ENCODE measurements around the gene ENAH.
"Not testable (repeated sequence)": the region's sequence is repeated elsewhere in the genome, so short reads cannot be mapped to it uniquely, and the experiment has no call there.

ENAH gene

DNA sequence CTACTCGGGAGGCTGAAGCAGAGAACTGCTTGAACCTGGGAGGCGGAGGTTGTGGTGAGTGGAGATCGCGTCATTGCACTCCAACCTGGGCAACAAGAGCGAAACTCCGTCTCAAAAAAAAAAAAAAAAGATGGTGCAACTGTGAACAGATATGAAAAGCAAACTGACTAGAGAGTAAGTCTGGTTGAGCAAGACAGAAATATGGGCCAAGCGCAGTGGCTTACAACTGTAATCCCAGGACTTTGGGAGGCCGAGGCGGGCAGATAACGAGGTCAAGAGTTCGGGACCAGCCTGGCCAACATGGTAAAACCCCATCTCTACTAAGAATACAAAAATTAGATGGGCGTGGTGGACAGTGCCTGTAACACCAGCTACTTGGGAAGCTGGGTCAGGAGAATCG is 24.1 kb downstream of the ENAH start:
- not testable (repeated sequence) for H2AFZ ChIP-seq (ENCODE audit: low read depth, low read length); H3K9me3 ChIP-seq (ENCODE audit: low read length); H3K27me3 ChIP-seq (ENCODE audit: insufficient read depth, low read length); H3K4me3 ChIP-seq (ENCODE audit: low read length); H3K4me1 ChIP-seq (ENCODE audit: insufficient read depth, low read length)
- H3K36me3 ChIP-seq (ENCODE audit: insufficient read depth, low read length), result peaks cover 12% of the 10 kb centered on the region

DNA sequence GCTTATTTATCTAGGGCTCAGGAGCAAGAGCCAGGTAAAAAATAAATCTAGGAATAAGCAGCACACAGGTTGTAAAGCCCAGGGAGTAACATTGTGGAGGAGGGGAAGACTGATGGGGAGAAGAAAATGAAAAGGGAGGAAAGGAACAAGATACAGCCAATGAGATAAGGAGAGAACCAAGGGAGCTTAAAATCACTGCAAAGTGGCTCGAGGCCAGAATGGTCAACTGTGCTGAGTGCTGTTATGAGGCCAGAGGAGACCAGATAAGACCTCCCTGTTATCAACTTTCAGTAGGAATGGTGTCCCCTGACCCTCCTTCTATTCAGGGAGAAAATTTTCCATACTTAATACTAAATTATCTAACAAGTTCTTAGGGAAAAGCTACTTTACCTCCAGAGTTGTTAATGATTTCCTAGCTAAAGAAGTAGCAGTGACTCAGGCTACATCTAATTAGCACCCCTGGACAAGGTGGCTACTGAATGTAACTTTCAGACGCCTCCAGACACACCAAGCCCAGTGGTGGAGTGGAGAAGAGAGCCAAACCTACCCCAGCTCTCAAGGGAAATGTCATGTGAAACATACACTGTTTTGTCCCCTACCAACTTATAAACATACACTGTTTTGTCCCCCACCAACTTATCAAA is 25.5 kb downstream of the ENAH start:
- H3K9me3 ChIP-seq (ENCODE audit: low read length), result peaks cover 3% of the 10 kb centered on the region
- peaks cover 12% of the 10 kb centered on the region for H3K36me3 ChIP-seq (ENCODE audit: insufficient read depth, low read length)
- no peaks in the 10 kb centered on the region for H3K27me3 ChIP-seq (ENCODE audit: insufficient read depth, low read length)
- peaks cover 6% of the 10 kb centered on the region for H3K4me1 ChIP-seq (ENCODE audit: insufficient read depth, low read length)
- no peak overlapping the region for H3K4me3 ChIP-seq (ENCODE audit: low read length)
- no peak overlapping the region for H2AFZ ChIP-seq (ENCODE audit: low read depth, low read length)

DNA sequence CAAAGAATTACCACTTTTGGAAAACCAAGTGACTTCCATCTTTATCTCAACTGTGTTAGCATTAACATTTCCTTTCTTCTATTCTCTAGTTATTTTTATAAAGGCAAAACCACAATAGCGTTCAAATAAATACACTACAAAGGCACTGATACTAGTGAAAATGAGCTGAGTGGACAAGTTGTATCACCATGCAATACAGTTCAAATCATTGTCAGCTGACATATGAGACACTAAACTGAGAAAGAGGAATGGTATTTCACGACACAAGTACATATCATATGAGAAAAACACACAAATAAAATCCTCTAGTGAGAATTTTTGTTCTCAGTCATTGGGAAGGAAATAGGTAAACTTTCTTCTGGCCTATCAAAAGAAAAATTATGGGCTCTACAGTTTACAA is 26.2 kb downstream of the ENAH start:
- H3K4me1 ChIP-seq (ENCODE audit: insufficient read depth, low read length), result peaks cover 6% of the 10 kb centered on the region
- no peak overlapping the region for H2AFZ ChIP-seq (ENCODE audit: low read depth, low read length)
- no peak overlapping the region for H3K4me3 ChIP-seq (ENCODE audit: low read length)
- peaks cover 13% of the 10 kb centered on the region for H3K36me3 ChIP-seq (ENCODE audit: insufficient read depth, low read length)
- no peaks in the 10 kb centered on the region for H3K27me3 ChIP-seq (ENCODE audit: insufficient read depth, low read length)
- peaks cover 5% of the 10 kb centered on the region for H3K9me3 ChIP-seq (ENCODE audit: low read length)

DNA sequence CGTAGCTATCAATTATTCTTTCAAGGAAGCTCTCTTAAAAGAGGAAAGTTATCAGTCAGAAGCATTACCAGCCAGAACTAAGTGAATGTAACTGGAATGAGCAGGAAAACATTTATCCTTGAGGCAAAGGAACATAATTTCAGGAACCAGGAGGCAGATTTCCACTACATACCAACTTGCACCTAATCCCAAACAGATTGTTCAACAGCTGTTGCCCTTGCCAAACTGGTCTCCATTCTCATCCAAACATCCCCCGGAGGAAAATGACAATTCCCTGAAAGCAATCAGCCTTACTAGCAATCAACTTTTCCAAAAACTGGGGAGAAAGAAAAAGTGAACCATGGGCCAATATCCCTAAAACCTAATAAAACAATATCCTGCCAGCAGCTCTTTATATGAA is 35.0 kb downstream of the ENAH start:
- Histone ChIP-seq H3K36me3 (ENCODE audit: insufficient read depth, low read length) (peaks cover 9% of the 10 kb centered on the region), H3K27me3 (ENCODE audit: insufficient read depth, low read length) (no peaks in the 10 kb centered on the region), H3K4me1 (ENCODE audit: insufficient read depth, low read length) (no peaks in the 10 kb centered on the region), H2AFZ (ENCODE audit: low read depth, low read length) (no peak overlapping the region), H3K9me3 (ENCODE audit: low read length) (peaks cover 8% of the 10 kb centered on the region), H3K4me3 (ENCODE audit: low read length) (no peak overlapping the region)

- H2AFZ ChIP-seq (ENCODE audit: low read depth, low read length), result no peak overlapping the region
- peaks cover 8% of the 10 kb centered on the region for H3K9me3 ChIP-seq (ENCODE audit: low read length)
- H3K4me1 ChIP-seq (ENCODE audit: insufficient read depth, low read length), result no peaks in the 10 kb centered on the region
- no peak overlapping the region for H3K4me3 ChIP-seq (ENCODE audit: low read length)
- no peaks in the 10 kb centered on the region for H3K27me3 ChIP-seq (ENCODE audit: insufficient read depth, low read length)
- H3K36me3 ChIP-seq (ENCODE audit: insufficient read depth, low read length), result peaks cover 6% of the 10 kb centered on the region
Measured at GRCh38 chr1:225617479-225617878, 35.4 kb downstream of the ENAH start.

DNA sequence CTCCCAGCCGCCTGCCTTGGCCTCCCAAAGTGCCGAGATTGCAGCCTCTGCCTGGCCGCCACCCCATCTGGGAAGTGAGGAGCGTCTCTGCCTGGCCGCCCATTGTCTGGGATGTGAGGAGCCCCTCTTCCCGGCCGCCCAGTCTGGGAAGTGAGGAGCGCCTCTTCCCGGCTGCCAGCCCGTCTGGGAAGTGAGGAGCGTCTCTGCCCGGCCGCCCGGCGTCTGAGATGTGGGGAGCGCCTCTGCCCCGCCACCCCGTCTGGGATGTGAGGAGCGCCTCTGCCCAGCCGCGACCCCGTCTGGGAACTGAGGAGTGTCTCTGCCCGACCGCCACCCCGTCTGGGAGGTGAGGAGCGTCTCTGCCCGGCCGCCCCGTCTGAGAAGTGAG is 37.5 kb downstream of the ENAH start:
- H3K9me3 ChIP-seq (ENCODE audit: low read length); H3K27me3 ChIP-seq (ENCODE audit: insufficient read depth, low read length); H2AFZ ChIP-seq (ENCODE audit: low read depth, low read length); H3K4me3 ChIP-seq (ENCODE audit: low read length); H3K36me3 ChIP-seq (ENCODE audit: insufficient read depth, low read length); H3K4me1 ChIP-seq (ENCODE audit: insufficient read depth, low read length): not testable (repeated sequence)

DNA sequence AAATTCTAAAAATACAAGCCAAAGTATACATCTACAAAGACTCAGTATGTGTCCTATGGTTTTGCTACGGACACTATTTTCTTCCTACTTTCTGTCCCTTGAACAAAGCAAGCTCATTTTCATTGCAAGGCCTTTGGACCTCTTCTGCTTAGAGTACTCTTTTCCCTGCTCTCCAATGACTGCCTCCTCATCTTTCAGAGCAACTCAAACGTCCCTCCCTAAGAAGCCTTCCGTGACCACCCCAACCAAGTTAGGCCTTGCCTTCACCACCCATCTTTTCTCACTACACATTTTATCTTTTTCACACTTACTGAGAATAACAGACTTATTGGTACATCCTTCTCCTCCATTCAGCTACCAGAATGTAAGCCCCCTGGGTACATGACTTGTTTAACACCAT is 39.9 kb downstream of the ENAH start:
- Histone ChIP-seq H3K36me3 (ENCODE audit: insufficient read depth, low read length) (peaks cover 3% of the 10 kb centered on the region), H3K4me3 (ENCODE audit: low read length) (no peak overlapping the region), H2AFZ (ENCODE audit: low read depth, low read length) (no peak overlapping the region), H3K4me1 (ENCODE audit: insufficient read depth, low read length) (no peaks in the 10 kb centered on the region), H3K27me3 (ENCODE audit: insufficient read depth, low read length) (no peaks in the 10 kb centered on the region), H3K9me3 (ENCODE audit: low read length) (peaks cover 2% of the 10 kb centered on the region)

GRCh38 chr1:225612287-225612686 is 40.6 kb downstream of the ENAH start:
- Histone ChIP-seq H3K4me1 (ENCODE audit: insufficient read depth, low read length) (no peaks in the 10 kb centered on the region), H2AFZ (ENCODE audit: low read depth, low read length) (no peak overlapping the region)

GRCh38 chr1:225611537-225612223 is 41.2 kb downstream of the ENAH start:
- Histone ChIP-seq H3K9me3 (ENCODE audit: low read length) (peaks cover 1% of the 10 kb centered on the region), H2AFZ (ENCODE audit: low read depth, low read length) (no peak overlapping the region), H3K36me3 (ENCODE audit: insufficient read depth, low read length) (no peaks in the 10 kb centered on the region), H3K4me3 (ENCODE audit: low read length) (no peak overlapping the region), H3K4me1 (ENCODE audit: insufficient read depth, low read length) (no peaks in the 10 kb centered on the region), H3K27me3 (ENCODE audit: insufficient read depth, low read length) (no peaks in the 10 kb centered on the region)

More at GRCh38 chr1:225612287-225612686, 40.6 kb downstream of the ENAH start:
- Histone ChIP-seq H3K36me3 (ENCODE audit: insufficient read depth, low read length) (no peaks in the 10 kb centered on the region), H3K9me3 (ENCODE audit: low read length) (peaks cover 2% of the 10 kb centered on the region), H3K4me3 (ENCODE audit: low read length) (no peak overlapping the region), H3K27me3 (ENCODE audit: insufficient read depth, low read length) (no peaks in the 10 kb centered on the region)

DNA sequence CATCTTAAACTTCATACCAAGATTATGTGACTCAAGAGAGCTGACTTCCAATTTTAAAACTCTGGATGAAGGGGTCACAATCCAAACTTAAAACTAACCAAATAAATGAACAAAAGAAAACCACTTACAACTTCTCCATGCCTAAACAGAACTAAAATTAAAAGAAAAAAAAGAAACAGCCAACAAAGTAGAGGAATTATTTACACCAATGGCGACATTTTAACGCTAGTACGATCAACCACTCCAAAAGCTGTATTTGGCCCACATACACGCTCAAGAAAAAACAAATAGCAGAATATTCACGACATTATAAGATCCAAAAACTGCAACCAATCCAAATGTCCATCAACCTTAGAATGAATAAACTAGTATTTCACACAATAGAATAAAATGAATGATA is 42.4 kb downstream of the ENAH start:
- Histone ChIP-seq H3K36me3 (ENCODE audit: insufficient read depth, low read length) (no peaks in the 10 kb centered on the region), H2AFZ (ENCODE audit: low read depth, low read length) (no peak overlapping the region), H3K27me3 (ENCODE audit: insufficient read depth, low read length) (no peaks in the 10 kb centered on the region), H3K4me3 (ENCODE audit: low read length) (no peak overlapping the region), H3K9me3 (ENCODE audit: low read length) (no peaks in the 10 kb centered on the region), H3K4me1 (ENCODE audit: insufficient read depth, low read length) (no peaks in the 10 kb centered on the region)

- no peaks in the 10 kb centered on the region for H3K36me3 ChIP-seq (ENCODE audit: insufficient read depth, low read length)
- H3K9me3 ChIP-seq (ENCODE audit: low read length), result no peaks in the 10 kb centered on the region
- H2AFZ ChIP-seq (ENCODE audit: low read depth, low read length), result no peak overlapping the region
- H3K27me3 ChIP-seq (ENCODE audit: insufficient read depth, low read length), result no peaks in the 10 kb centered on the region
- H3K4me1 ChIP-seq (ENCODE audit: insufficient read depth, low read length), result peaks cover 5% of the 10 kb centered on the region
- H3K4me3 ChIP-seq (ENCODE audit: low read length), result no peak overlapping the region
Measured at GRCh38 chr1:225608014-225608796, 44.7 kb downstream of the ENAH start.

- Histone ChIP-seq H2AFZ (ENCODE audit: low read depth, low read length) (no peak overlapping the region), H3K9me3 (ENCODE audit: low read length) (no peaks in the 10 kb centered on the region), H3K4me3 (ENCODE audit: low read length) (no peak overlapping the region), H3K27me3 (ENCODE audit: insufficient read depth, low read length) (no peaks in the 10 kb centered on the region), H3K36me3 (ENCODE audit: insufficient read depth, low read length) (no peaks in the 10 kb centered on the region), H3K4me1 (ENCODE audit: insufficient read depth, low read length) (peaks cover 5% of the 10 kb centered on the region)
Measured at GRCh38 chr1:225607355-225607754, 45.6 kb downstream of the ENAH start.

- peaks cover 7% of the 10 kb centered on the region for H3K36me3 ChIP-seq (ENCODE audit: insufficient read depth, low read length)
- H2AFZ ChIP-seq (ENCODE audit: low read depth, low read length), result no peak overlapping the region
- H3K9me3 ChIP-seq (ENCODE audit: low read length), result peaks cover 6% of the 10 kb centered on the region
- peaks cover 5% of the 10 kb centered on the region for H3K4me1 ChIP-seq (ENCODE audit: insufficient read depth, low read length)
- H3K27me3 ChIP-seq (ENCODE audit: insufficient read depth, low read length), result no peaks in the 10 kb centered on the region
- no peak overlapping the region for H3K4me3 ChIP-seq (ENCODE audit: low read length)
Measured at GRCh38 chr1:225603538-225604354, 49.2 kb downstream of the ENAH start.
